ENCODE results near the gene SORBS1.
A peak's percentile ranks its signal among the peaks of the same experiment; 100 is the strongest.

Gene SORBS1

GRCh38 chr10:95331596-95332130 is 229.5 kb downstream of the SORBS1 start:
- H3K4me3 ChIP-seq = no peak overlapping the region
- DNase-seq (ENCODE audit: low spot score) = no peak
- peak overlapping the region in 1 of 2 donors; percentile 31 for H3K27ac ChIP-seq
- TF ChIP-seq CTCF (IDR thresholded peaks at IDR 0.05) = no peak

- H3K27ac ChIP-seq = peak overlapping the region in 1 of 2 donors; percentile 31
- TF ChIP-seq CTCF (IDR thresholded peaks at IDR 0.05) = no peak
- no peak for DNase-seq (ENCODE audit: low spot score)
- H3K4me3 ChIP-seq = no peak overlapping the region
These were observed 230.2 kb downstream of the SORBS1 start for GRCh38 chr10:95330966-95331453.

- no peak overlapping the region for H3K4me3 ChIP-seq
- no peak overlapping the region for H3K27ac ChIP-seq
- no peak for TF ChIP-seq CTCF (IDR thresholded peaks at IDR 0.05)
- DNase-seq (ENCODE audit: low spot score) = no peak
These were observed 231.9 kb downstream of the SORBS1 start for GRCh38 chr10:95329296-95329695.

- DNase-seq (ENCODE audit: low spot score) = no peak
- H3K27ac ChIP-seq = peak overlapping the region in 1 of 2 donors; percentile 60
- no peak overlapping the region for H3K4me3 ChIP-seq
- TF ChIP-seq CTCF (IDR thresholded peaks at IDR 0.05) = no peak
These were observed 233.2 kb downstream of the SORBS1 start for GRCh38 chr10:95328013-95328412.

GRCh38 chr10:95327367-95327766 is 233.8 kb downstream of the SORBS1 start:
- no peak for DNase-seq (ENCODE audit: low spot score)
- TF ChIP-seq CTCF (IDR thresholded peaks at IDR 0.05) = no peak
- peak overlapping the region in 1 of 2 donors; percentile 60 for H3K27ac ChIP-seq
- no peak overlapping the region for H3K4me3 ChIP-seq

- TF ChIP-seq CTCF (IDR thresholded peaks at IDR 0.05) = no peak
- DNase-seq (ENCODE audit: low spot score) = no peak
- H3K4me3 ChIP-seq = no peak overlapping the region
- no peak overlapping the region for H3K27ac ChIP-seq
These were observed 234.8 kb downstream of the SORBS1 start for GRCh38 chr10:95326396-95326795.

- no peak for TF ChIP-seq CTCF (IDR thresholded peaks at IDR 0.05)
- Histone ChIP-seq H3K4me3 (no peak overlapping the region), H3K27ac (no peak overlapping the region)
- DNase-seq (ENCODE audit: low spot score) = no peak
These were observed 235.3 kb downstream of the SORBS1 start for GRCh38 chr10:95325863-95326262.

All from coronary artery (tissue), 2 donors.